CD4-positive, alpha-beta T cell treated with Interleukin-10 for 1 hour (primary cell): ENCODE data around the gene NDUFS8.

Experiments
- DNase-seq: peaks from one replicate; pipeline ENCODE4 v3.0.0-alpha.2; 2020

The NDUFS8 gene

GRCh38 chr11:68016904-68017817 is 13.3 kb upstream of the NDUFS8 start:
- no peak for DNase-seq

DNA sequence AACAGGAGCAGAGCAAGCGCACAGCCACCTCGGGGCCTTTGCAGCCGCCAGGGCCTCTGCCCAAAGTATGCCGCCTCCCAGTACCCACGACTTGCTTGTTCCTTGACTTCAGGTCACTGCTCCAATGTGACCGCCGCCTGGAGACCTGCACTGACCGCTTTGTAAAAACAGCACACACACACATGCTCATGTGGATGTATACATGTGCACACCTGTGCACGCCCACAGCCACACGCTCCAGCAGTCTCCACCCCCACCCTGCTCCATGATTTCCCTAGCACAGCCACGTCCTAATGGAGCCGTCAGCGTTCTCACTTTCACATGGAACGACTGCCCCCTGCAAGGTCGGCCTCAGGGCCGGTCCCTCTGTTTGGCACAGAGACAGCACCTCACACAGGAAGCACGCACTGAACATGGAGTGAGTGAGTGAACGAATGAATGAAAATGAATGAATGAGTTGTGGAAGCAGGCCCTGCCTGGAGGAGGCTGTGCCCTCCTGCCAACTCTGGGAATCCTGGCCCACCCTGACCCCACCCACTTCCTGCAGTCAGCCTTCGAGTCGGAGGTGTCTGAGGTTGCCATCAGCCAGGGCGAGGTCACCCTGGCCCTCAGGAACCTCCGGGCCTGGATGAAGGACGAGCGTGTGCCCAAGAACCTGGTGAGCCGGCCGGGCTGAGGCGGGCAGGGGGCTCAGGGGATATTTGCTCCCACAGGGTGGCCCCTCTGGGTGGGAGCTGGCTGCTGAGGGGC is 12.3 kb upstream of the NDUFS8 start:
- no peak for DNase-seq

DNA sequence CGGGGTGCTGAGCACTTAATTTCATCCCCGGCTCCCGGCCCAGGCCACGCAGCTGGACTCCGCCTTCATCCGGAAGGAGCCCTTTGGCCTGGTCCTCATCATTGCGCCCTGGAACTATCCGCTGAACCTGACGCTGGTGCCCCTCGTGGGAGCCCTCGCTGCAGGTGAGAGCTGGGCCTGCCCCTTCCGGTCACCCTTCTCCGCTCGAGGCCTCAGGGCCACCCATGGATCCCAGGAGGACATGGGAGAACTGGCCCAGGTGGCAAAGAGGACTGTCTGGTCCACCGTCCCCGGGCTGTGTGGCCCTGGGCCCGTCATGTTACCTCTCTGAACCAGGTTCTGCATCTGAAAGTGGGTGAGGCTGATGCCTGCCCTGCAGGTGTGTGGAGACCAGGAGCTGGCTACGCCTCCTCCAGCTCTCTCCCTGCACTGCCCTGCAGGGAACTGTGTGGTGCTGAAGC is 11.7 kb upstream of the NDUFS8 start:
- DNase-seq, result no peak

GRCh38 chr11:68019486-68019885 is 11.0 kb upstream of the NDUFS8 start:
- DNase-seq, result no peak

DNA sequence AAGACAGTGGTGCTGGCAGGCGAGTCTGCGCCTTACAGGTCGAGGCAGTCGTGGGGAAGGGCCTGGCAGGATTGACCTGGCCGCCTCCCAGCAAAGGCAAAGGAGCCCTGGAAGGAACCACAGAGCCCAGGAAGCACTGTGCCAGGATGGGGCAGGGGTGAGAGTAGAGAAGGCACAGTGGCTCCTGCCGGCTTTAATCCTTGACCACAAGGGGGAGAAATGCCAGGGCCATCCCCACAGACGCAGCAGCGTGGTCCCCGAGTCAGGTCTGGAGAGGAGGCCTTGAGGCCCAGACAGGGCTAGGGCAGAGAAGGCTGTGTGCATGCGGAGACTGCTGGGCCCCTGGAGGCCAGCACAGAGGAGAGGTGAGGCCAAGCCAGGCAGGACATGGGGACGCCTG is 9.9 kb upstream of the NDUFS8 start:
- no peak for DNase-seq

DNA sequence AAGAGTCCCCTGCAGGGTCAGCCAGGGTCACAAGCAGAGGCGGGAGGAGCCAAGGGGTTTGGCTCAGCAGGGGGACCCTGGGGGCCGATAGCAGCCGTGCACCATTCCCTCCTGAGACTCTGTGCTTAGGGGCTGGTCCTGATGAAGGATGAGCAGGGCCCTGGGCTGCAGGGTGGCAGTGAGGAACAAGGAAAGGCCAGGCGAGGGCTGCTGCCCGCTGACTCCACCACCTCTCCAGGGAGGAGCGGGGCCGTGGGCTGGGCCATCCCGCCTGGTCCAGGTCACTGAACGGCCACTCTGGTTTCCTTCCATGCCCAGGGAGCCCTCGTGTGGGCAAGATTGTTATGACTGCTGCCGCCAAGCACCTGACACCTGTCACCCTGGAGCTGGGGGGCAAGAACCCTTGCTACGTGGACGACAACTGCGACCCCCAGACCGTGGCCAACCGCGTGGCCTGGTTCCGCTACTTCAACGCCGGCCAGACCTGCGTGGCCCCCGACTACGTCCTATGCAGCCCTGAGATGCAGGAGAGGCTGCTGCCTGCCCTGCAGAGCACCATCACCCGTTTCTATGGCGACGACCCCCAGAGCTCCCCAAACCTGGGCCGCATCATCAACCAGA is 9.2 kb upstream of the NDUFS8 start:
- DNase-seq, result no peak

DNA sequence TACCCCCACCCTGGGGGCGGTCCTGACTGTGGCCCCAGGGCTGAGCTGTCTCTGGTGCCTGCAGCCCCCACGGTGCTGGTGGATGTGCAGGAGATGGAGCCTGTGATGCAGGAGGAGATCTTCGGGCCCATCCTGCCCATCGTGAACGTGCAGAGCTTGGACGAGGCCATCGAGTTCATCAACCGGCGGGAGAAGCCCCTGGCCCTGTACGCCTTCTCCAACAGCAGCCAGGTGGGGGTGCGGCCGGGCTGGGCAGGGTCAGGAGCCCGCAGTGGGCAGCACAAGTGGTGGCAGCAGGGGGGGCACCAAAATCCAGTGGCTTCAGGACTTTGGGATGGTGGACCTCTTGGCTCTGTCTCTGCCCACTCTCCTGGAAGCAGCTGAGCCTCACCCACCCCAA is 8.0 kb upstream of the NDUFS8 start:
- no peak for DNase-seq

- no peak for DNase-seq
Measured at GRCh38 chr11:68024508-68024907, 6.0 kb upstream of the NDUFS8 start.

- no peak for DNase-seq
Measured at GRCh38 chr11:68025047-68025446, 5.4 kb upstream of the NDUFS8 start.

DNA sequence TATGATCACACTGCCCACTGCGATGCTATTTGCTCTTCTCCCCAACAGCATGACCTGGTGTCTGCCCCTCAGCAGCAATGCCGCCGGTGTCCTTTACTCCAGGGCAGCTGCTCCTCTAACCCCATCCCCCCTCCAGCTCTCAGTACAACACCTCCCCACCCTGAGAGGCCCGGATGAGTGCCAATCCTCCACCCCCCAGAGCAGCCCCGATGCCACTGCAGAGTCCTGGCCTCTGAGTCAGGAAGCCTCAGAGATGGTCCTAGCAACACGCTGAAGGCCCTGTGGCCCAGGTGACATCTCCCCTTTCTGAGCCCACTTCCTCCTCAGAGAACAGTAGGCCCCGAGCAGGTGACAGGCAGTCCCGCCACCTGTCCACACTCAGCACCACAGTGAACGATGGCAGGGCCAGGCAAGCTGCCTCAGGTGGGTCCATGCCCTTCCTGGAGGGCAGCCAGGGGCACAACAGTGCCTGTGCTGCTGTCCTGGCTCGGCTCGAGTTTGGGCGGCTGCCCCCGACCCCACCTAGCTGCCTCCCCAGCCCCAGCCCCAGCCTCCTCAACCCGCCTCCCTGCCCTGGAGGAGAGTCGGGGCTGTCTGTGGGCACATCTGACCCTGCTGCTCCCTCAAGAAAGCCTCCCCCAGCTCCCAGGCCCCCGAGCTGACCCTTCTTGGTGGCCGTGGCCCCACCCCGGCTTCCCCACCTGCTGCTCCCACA is 3.9 kb upstream of the NDUFS8 start:
- no peak for DNase-seq

DNA sequence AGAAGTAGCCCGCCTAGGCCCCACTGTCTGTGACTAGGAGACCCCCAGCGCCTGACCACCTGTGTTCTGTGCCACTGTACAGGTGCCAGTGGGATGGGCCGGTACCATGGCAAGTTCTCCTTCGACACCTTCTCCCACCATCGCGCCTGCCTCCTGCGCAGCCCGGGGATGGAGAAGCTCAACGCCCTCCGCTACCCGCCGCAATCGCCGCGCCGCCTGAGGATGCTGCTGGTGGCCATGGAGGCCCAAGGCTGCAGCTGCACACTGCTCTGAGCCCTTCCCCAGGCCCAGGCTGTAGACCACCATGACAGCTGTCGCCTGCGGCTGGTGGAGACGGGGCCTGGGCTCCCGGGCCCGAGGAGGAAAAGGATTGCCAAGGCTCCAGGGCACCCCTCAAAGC is 2.8 kb upstream of the NDUFS8 start:
- DNase-seq, result no peak

- DNase-seq, result no peak
Measured at GRCh38 chr11:68028802-68029545, 1.5 kb upstream of the NDUFS8 start.

DNA sequence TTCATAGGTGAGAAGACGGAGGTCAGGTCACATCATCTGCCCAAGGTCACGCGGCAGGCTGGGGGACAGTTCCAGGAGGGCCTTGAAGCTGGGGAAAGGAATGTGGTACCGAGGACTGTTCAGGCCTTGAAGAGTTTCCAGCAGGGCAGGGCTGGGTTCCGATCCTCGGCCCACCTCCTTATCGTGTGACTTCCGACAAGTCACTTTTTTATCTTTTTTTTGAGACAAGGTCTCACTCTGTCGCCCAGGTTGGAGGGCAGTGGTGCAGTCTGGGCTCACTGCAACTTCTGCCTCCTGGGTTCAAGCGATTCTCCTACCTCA is 623 bp downstream of the NDUFS8 start:
- DNase-seq, result peak; percentile 32

- no peak for DNase-seq
Measured at GRCh38 chr11:68032003-68032402, 1.5 kb downstream of the NDUFS8 start.

- DNase-seq, result no peak
Measured at GRCh38 chr11:68032997-68033707, 2.7 kb downstream of the NDUFS8 start.

- no peak for DNase-seq
Measured at GRCh38 chr11:68033708-68034045, 3.2 kb downstream of the NDUFS8 start.

- no peak for DNase-seq
Measured at GRCh38 chr11:68035266-68035876, 4.9 kb downstream of the NDUFS8 start.

GRCh38 chr11:68036141-68036716 is 5.7 kb downstream of the NDUFS8 start:
- no peak for DNase-seq

GRCh38 chr11:68036717-68037239 is 6.3 kb downstream of the NDUFS8 start:
- DNase-seq, result peak; percentile 40

- DNase-seq, result no peak
Measured at GRCh38 chr11:68037411-68038225, 7.1 kb downstream of the NDUFS8 start.
